GM12875 (cell line): Measurements from ENCODE around the gene MINDY4.

Source experiments
- H3K4me3 ChIP-seq: one replicate; pipeline ENCODE4 v1.5.1; 2011; ENCODE audit warnings: low read depth, low read length, control low read depth
- CTCF ChIP-seq: IDR thresholded peaks from 2 replicates; pipeline ENCODE4 v1.5.1; 2011; ENCODE audit warnings: low read depth, mild to moderate bottlenecking, control low read depth, inconsistent platforms, low read length, moderate library complexity, borderline replicate concordance; ENCODE audit not compliant: insufficient read depth

The MINDY4 gene

GRCh38 chr7:30771880-30772425 is 736 bp downstream of the MINDY4 start:
- TF ChIP-seq CTCF, result no peak
- peak overlapping the region; percentile 81 for H3K4me3 ChIP-seq

GRCh38 chr7:30772984-30773383 is 1.8 kb downstream of the MINDY4 start:
- no peak overlapping the region for H3K4me3 ChIP-seq
- no peak for TF ChIP-seq CTCF

- no peak overlapping the region for H3K4me3 ChIP-seq
- no peak for TF ChIP-seq CTCF
Measured at GRCh38 chr7:30775992-30776391, 4.8 kb downstream of the MINDY4 start.

GRCh38 chr7:30776971-30777370 is 5.8 kb downstream of the MINDY4 start:
- no peak for TF ChIP-seq CTCF
- no peak overlapping the region for H3K4me3 ChIP-seq

- H3K4me3 ChIP-seq, result no peak overlapping the region
- no peak for TF ChIP-seq CTCF
Measured at GRCh38 chr7:30778255-30779025, 7.2 kb downstream of the MINDY4 start.

GRCh38 chr7:30779574-30779973 is 8.4 kb downstream of the MINDY4 start:
- no peak for TF ChIP-seq CTCF
- no peak overlapping the region for H3K4me3 ChIP-seq

GRCh38 chr7:30780941-30781340 is 9.7 kb downstream of the MINDY4 start:
- TF ChIP-seq CTCF, result no peak
- H3K4me3 ChIP-seq, result no peak overlapping the region
